Nephron (organoid): Measurements from ENCODE around the gene CALY.

Experiments
- H3K27ac Mint-ChIP-seq, 3 experiments: 2 replicates each; pipeline ENCODE4 v1.8.0; 2020; ENCODE audit warnings: mixed read lengths in 3 of 3, mild to moderate bottlenecking in 2 of 3, moderate library complexity in 1 of 3
- H3K27me3 Mint-ChIP-seq: 2 replicates; pipeline ENCODE4 v1.8.0; 2021; ENCODE audit warnings: low read depth, mild to moderate bottlenecking, moderate library complexity, mixed read lengths
- H3K36me3 Mint-ChIP-seq: 2 replicates; pipeline ENCODE4 v1.8.0; 2020; ENCODE audit warnings: low read depth, mixed read lengths
- H3K4me1 Mint-ChIP-seq: 2 replicates; pipeline ENCODE4 v1.8.0; 2020; ENCODE audit warnings: mixed read lengths
- H3K4me3 Mint-ChIP-seq, 3 experiments: 2 replicates each; pipeline ENCODE4 v1.8.0; 2020; ENCODE audit warnings: mild to moderate bottlenecking in 3 of 3, mixed read lengths in 3 of 3, moderate library complexity in 2 of 3
- H3K9me3 Mint-ChIP-seq: 2 replicates; pipeline ENCODE4 v1.8.0; 2020; ENCODE audit warnings: mixed read lengths
- TF ChIP-seq, protein P1 (sequence below), 3 experiments: fragments of 200-600 bp; sonication (generic); IDR thresholded peaks; one replicate each; pipeline ENCODE4 v1.5.0; 2021; ENCODE audit warnings: antibody characterized with exemption in 3 of 3; ENCODE audit not compliant: unreplicated experiment in 3 of 3

CALY gene

DNA sequence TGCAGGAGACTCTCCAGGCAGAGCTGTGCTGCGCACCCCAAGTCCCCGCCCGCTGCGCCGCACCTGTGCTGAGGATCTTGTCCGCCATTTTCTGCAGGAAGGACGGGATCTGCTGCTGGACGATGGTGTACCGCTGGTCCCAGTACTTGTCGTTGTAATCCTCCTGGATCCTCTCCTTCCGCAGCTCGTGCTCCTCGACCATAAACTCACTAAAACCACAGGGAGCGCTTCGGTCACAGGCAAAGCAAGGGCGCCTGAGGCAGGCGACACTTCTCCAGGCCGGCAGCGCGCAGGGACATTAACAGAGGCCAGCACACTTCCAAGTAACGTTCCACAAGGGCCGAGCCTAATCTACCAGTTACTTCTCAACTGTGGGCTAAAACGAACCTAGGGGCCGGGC lies 46.9 kb downstream of the CALY start:
- no peaks in the 10 kb centered on the region for H3K4me1 Mint-ChIP-seq
- no peak overlapping the region for H3K27ac Mint-ChIP-seq
- H3K36me3 Mint-ChIP-seq: peaks cover 57% of the 10 kb centered on the region
- H3K9me3 Mint-ChIP-seq: no peaks in the 10 kb centered on the region
- H3K27me3 Mint-ChIP-seq: no peaks in the 10 kb centered on the region
- no peak overlapping the region for H3K4me3 Mint-ChIP-seq
- TF ChIP-seq, protein P1, sequence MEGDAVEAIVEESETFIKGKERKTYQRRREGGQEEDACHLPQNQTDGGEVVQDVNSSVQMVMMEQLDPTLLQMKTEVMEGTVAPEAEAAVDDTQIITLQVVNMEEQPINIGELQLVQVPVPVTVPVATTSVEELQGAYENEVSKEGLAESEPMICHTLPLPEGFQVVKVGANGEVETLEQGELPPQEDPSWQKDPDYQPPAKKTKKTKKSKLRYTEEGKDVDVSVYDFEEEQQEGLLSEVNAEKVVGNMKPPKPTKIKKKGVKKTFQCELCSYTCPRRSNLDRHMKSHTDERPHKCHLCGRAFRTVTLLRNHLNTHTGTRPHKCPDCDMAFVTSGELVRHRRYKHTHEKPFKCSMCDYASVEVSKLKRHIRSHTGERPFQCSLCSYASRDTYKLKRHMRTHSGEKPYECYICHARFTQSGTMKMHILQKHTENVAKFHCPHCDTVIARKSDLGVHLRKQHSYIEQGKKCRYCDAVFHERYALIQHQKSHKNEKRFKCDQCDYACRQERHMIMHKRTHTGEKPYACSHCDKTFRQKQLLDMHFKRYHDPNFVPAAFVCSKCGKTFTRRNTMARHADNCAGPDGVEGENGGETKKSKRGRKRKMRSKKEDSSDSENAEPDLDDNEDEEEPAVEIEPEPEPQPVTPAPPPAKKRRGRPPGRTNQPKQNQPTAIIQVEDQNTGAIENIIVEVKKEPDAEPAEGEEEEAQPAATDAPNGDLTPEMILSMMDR (IDR thresholded peaks at IDR 0.05; ENCODE audit: unreplicated experiment in 3 of 3): no peak

DNA sequence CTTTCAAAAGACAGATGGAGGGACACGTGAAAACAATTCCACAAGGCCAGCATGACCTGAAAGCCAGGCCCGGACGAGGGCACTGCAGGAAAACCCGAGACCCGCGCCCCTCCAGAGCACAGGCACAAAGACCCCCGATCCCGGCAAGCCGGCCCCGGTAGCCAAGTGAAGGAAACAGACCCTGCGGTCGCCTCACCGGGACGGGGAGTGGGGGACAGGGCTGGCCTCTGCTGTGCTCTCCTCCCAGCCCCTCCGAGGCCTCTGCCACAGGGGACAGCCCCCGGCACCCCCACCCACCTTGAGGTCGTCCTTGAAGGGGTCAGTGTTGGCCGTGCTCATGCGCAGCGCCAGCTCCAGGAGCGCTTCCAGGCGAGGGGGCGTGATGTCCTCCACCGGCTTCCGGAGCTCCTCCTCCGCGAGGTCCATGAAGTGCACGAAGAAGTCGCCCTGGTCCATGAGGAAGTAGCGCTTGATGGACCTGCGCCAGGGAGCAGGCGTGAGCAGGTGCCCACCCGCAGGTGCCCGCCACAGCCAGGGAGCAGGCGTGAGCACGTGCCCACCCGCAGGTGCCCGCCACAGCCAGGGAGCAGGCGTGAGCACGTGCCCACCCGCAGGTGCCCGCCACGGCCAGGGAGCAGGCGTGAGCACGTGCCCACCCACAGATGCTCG lies 48.7 kb downstream of the CALY start:
- Mint-ChIP-seq H3K27me3 (no peaks in the 10 kb centered on the region), H3K4me1 (no peaks in the 10 kb centered on the region), H3K9me3 (no peaks in the 10 kb centered on the region), H3K36me3 (peaks cover 59% of the 10 kb centered on the region), H3K4me3 (no peak overlapping the region), H3K27ac (no peak overlapping the region)
- TF ChIP-seq, protein P1 (IDR thresholded peaks at IDR 0.05; ENCODE audit: unreplicated experiment in 3 of 3): no peak

DNA sequence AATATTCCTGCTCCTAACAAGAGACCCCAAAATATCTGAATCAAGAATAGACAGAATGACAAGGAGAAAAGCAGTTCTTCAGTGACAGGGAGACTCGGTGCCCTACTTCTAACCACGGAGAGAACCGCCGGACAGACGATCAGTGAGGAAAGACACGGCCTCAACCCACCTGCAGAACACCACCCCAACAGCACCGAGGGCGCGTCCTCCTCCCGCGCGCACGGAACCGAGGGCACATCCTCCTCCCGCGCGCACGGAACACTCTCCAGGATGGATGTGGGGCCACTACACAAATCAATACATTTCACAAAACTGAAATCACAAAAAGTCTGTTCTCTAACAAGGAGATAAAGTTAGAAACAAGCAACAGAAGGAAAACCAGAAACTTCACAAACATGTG lies 50.3 kb downstream of the CALY start:
- Mint-ChIP-seq H3K27me3 (no peaks in the 10 kb centered on the region), H3K4me1 (no peaks in the 10 kb centered on the region), H3K27ac (no peak overlapping the region), H3K4me3 (no peak overlapping the region), H3K9me3 (no peaks in the 10 kb centered on the region), H3K36me3 (peaks cover 66% of the 10 kb centered on the region)
- TF ChIP-seq, protein P1 (IDR thresholded peaks at IDR 0.05; ENCODE audit: unreplicated experiment in 3 of 3): no peak

DNA sequence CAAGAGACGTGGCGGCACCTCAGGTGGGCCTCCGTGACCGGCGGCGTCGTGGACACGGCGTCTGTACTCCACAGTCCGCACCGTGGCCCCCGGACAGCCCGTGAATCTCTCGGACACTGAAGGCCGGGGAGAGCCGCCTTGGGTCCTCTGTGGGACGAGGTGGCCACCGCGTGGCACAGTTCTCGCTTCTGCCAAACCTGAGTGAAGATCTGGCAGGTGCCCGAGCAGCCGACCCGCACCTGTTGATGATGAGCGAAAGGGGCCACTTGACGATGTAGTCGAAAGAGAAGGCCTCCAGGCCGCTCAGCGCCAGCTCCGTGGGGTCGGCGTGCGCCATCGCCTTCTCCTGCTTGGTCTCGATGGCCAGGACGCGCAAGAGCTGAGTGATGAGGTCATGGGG lies 51.5 kb downstream of the CALY start:
- TF ChIP-seq, protein P1 (IDR thresholded peaks at IDR 0.05; ENCODE audit: unreplicated experiment in 3 of 3): no peak
- no peaks in the 10 kb centered on the region for H3K27me3 Mint-ChIP-seq
- H3K9me3 Mint-ChIP-seq: no peaks in the 10 kb centered on the region
- H3K36me3 Mint-ChIP-seq: peaks cover 59% of the 10 kb centered on the region
- H3K27ac Mint-ChIP-seq: no peak overlapping the region
- no peaks in the 10 kb centered on the region for H3K4me1 Mint-ChIP-seq
- no peak overlapping the region for H3K4me3 Mint-ChIP-seq

DNA sequence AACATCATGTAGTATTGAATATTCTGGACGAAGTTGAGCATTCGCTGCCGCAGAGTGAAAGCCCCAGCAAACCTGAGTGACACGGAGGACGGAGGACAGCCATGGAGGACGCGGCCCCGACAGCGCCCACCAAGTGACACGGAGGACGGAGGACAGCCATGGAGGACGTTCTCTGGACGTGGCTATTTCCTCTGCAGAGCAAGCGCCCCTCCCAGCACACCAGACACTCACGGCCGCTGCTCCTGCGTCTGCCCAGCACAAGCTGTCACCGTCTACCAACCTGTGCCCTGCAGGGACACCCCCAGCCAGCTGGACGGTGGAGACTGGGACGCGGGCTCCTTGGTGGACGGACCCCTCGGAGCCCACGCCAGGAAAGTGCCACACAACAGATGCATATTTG lies 52.8 kb downstream of the CALY start:
- no peaks in the 10 kb centered on the region for H3K27me3 Mint-ChIP-seq
- no peaks in the 10 kb centered on the region for H3K9me3 Mint-ChIP-seq
- H3K36me3 Mint-ChIP-seq: peaks cover 51% of the 10 kb centered on the region
- no peak overlapping the region for H3K4me3 Mint-ChIP-seq
- H3K27ac Mint-ChIP-seq: no peak overlapping the region
- no peaks in the 10 kb centered on the region for H3K4me1 Mint-ChIP-seq
- TF ChIP-seq, protein P1 (IDR thresholded peaks at IDR 0.05; ENCODE audit: unreplicated experiment in 3 of 3): no peak

DNA sequence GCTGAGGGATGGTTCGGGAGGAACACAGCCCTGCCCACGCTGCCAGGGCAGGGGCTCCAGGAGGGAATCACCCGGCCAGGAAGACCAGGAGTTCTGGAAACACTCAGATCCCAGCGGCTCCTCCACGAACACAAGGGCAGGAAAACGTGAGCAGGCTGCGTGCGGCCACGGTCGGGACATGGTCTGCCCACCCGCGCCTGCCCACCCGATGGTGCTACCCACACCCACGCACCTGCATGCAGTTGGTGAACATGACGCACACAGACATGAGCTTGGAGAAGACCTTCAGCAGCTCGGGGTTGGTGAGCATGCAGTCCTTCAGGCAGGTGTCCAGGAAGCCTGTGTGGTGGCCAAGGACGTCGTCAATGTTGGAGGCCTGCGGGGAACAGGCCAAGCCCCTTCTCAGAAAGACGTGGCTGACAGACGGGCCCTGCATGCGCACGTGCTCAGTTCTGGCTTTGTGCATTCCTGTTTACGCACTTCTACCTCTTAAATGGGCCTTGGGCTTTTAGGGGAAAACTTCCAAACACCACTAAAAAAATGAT lies 53.8 kb downstream of the CALY start:
- Mint-ChIP-seq H3K36me3 (peaks cover 45% of the 10 kb centered on the region), H3K4me1 (no peaks in the 10 kb centered on the region), H3K27ac (no peak overlapping the region), H3K27me3 (peaks cover under 1% of the 10 kb centered on the region), H3K4me3 (no peak overlapping the region), H3K9me3 (no peaks in the 10 kb centered on the region)
- TF ChIP-seq, protein P1 (IDR thresholded peaks at IDR 0.05; ENCODE audit: unreplicated experiment in 3 of 3): no peak
